NCI-H1417 (cell line): ENCODE data around the gene PHF11.

ENCODE experiments used
- DNase-seq, 3 experiments: peaks; one replicate each; lab custom pipeline; 2025; lab: John Stamatoyannopoulos, UW

Gene PHF11

GRCh38 chr13:49498206-49498605 lies 2.5 kb downstream of the PHF11 start:
- DNase-seq: no peak

DNA sequence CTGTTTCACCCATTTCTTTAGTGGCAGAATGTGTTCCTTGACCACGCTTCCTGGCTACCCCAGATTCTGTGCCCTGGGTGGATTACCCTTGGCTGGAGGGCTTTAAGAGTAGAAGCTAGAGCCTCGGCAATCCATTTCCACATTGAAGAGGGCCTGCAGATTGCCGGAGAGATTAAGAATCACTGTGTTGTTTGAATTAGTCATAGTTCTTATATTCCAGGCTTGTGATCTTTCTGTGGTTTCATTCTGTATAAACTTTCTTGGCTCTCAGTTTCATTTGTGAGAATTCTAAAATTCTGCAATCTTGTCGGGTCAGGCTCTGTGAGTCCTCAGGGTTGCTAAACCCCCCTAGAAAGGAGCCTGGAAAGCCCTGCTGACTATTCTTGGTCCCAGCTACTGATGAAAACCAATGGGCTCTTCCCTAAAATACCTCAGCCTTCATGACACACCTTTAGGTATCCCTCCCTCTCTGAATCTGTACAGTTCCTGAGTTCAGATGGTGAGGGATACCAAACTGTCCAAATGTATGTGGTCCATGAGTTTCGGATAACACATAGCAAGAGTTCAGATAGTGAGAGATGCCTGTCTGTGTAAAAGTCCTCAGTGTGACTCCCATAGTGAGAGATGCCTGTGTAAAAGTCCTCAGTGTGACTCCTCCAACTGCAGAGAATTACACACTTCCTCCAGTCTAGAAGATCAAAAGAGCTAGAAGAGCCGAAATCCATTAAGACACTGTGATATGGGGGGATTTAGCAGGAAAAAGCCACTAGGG lies 4.3 kb downstream of the PHF11 start:
- no peak for DNase-seq

- DNase-seq: no peak
Measured at GRCh38 chr13:49502954-49503353, 7.2 kb downstream of the PHF11 start.

DNA sequence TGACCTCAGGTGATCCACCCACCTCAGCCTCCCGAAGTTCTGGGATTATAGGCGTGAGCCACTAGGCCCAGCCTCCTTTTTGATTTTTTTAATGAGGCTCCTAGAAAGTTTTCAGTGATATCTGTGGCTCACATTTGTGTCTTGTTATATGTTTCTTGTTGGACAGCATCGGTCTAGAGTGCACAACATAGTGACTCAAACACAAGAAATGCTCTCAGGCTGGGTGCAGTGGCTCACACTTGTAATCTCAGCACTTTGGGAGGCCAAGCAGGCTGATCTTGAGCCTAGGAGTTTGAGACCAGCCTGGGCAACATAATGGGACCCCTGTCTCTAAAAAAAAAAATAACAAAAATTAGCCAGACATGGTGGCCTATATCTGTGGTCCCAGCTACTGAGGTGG lies 8.2 kb downstream of the PHF11 start:
- no peak for DNase-seq

GRCh38 chr13:49512578-49512977 lies 16.8 kb downstream of the PHF11 start:
- DNase-seq: no peak

GRCh38 chr13:49516467-49516866 lies 20.7 kb downstream of the PHF11 start:
- no peak for DNase-seq

DNA sequence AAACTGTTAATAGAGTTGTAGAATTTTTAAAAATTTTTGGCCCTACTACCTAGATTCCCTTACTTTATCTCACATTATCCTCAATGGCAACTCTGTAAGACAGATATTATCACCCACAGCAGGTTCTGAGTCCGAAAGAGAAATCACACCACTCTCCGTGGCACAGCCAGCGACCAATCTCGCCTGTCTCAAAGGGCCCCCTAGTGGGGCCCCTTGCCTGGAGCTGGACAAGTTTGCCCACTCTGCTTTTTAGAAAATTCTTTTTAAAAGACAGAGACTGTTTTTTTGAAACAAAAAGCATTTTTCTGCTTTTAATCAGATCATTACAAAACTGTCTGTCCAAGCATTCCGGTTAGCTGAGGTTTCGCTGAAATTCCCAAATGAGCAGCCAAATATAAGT lies 21.7 kb downstream of the PHF11 start:
- no peak for DNase-seq

- peak in 2 of 3 experiments; percentile 49 to 51 for DNase-seq
Measured at GRCh38 chr13:49521224-49521623, 25.5 kb downstream of the PHF11 start.

GRCh38 chr13:49524740-49525501 lies 29.2 kb downstream of the PHF11 start:
- no peak for DNase-seq

DNA sequence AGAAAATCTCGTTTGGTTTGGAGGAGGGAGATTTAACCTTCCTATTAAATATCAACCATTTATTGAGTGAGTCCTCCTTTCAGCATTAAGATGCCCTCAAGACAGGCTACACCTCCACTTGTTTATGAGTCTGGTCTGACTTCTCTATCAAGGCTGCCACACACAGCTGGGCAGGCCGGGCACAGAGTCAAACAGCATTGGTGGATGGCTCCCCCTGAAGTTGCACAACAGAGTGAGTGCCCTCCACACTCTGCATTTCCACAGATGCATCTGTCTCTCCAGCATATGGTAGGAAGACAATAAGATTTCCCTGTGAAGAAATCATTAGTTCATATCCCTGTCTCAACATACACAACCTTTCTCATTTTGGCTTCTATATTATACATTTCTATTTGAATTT lies 31.4 kb downstream of the PHF11 start:
- DNase-seq: no peak

DNA sequence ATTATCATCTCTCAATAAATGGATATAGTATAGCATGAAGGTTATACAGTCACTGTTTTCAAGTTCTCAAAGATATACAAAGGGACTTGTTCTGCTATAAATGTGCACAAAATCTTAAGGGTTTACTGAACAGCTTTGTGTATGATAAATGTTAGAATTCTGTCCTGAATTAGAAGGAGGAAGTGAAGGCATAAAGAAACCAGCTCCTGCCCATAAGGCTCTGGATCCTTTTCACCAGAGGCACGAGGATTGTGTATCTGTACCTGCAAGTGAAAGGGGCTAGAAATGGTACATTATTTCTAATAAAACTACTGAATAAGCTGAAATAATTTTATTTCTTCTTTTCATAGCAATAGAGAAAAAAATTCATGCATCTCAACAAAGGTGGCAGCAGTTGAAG lies 32.4 kb downstream of the PHF11 start:
- DNase-seq: no peak

- DNase-seq: no peak
Measured at GRCh38 chr13:49530457-49530856, 34.7 kb downstream of the PHF11 start.

- no peak for DNase-seq
Measured at GRCh38 chr13:49532593-49532992, 36.8 kb downstream of the PHF11 start.

GRCh38 chr13:49533011-49533410 lies 37.3 kb downstream of the PHF11 start:
- no peak for DNase-seq

DNA sequence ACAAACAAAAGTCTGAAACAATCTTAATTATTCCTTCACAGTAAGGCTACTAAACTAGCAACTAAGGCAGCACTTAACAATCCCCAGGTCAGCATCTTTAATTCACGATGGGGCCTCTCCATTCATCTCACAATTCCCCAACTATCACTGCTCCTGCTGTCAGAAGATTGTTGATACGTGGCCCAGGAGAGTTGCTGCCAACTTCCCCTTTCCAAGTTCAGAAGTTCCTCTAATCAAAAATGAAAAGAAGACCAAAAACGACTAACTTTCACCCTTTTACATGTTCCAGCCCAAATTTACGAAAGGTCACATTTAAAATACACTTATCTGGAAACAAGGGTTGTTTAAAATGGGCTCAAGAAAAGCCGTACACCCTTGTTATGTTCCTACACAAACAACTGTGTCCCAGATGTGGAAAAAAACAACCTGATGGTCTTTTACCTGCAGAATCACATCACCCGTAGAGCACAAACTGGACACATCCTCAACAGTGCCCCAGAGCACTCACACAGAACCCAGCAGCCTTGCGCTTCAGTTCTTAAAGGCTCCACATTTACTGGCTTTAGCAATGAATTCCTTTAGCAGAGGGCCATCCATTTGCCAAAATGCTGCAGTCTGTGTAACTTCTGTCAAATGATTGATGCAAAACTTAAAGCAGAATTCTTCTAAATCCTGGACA lies 38.0 kb downstream of the PHF11 start:
- DNase-seq: no peak

- no peak for DNase-seq
Measured at GRCh38 chr13:49536144-49536873, 40.6 kb downstream of the PHF11 start.

DNA sequence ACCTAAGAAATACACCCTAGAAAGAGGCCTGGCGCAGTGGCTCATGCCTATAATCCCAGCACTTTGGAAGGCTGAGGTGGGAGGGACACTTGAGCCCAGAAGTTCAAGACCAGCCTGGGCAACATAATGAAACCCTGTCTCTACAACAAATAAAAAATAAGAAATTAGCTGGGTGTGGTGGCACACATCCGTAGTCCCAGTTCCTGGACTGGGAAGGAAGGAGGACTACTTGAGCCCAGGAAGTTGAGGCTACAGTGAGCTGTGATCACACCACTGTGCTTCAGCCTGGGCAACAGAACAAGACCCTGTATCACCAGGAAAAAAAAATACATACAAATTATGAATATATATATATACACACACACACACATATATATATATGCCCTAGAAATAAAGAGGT lies 42.7 kb downstream of the PHF11 start:
- no peak for DNase-seq

DNA sequence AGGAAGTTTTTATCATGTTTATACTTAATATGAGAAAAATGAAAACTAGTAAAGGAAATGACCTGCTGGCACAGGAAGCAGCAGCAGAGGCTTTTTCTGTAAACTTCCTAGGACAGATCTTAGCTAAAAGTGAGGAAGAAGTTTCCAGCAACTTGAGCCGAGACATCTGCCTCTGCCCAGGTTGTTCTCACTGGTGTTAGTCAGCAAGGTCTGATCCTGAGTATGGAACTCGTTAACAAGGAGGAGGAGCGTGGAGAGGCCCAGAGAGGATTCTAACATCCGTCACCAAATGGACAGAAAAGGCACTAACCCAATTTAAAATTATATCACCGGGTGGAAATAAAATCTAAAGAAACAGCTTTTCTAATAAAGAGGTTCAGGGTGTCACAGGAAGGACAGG lies 43.6 kb downstream of the PHF11 start:
- DNase-seq: no peak

DNA sequence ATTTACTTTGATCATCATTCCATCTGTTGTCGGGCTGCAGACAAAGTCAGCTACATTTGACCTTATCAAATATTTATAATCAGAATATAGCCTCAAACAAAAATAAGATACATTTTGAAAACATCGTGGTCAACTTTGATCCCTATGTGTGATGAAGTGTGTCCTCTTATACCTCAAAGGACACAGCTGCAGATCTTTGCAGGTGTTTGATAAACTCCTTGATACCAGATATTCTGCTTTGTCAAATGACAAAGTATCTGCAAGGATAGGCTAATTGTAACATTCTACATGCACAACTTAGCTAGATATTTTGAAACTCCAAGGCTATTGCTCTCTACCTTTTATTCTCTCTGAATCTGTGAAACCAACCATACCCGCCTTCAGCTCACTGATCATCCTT lies 44.0 kb downstream of the PHF11 start:
- DNase-seq: no peak

GRCh38 chr13:49540552-49540951 lies 44.8 kb downstream of the PHF11 start:
- no peak for DNase-seq

DNA sequence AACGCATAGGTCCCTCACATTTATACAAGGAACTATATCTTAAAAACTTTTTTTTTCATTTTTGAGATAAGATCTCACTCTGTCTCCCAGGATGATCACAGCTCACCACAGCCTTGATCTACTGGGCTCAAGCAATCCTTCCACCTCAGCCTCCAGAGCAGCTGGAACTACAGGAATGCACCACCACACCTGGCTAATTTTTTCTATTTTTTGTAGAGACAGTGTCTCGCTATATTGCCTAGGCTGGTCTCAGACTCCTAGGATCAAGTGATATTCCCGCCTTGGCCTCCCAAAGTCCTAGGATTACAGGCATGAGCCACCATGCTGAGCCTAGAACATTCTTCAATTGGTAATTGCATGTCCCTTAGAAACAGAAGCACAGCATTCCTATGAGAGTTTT lies 47.9 kb downstream of the PHF11 start:
- no peak for DNase-seq

GRCh38 chr13:49545661-49546060 lies 49.9 kb downstream of the PHF11 start:
- no peak for DNase-seq
